ENCODE results near the gene ST6GALNAC6. TPM values are rescaled to one million over a fixed set of nuclear protein-coding genes. Genes with fewer than 3 reads are reported as not detected.
A peak's percentile ranks its signal among the peaks of the same experiment; 100 is the strongest.

The ST6GALNAC6 gene
- total RNA-seq, 1 donor from 2014 or later, result 80.0 TPM

- Mint-ChIP-seq H3K27me3 (ENCODE audit: unreplicated experiment) (peaks cover 9% of the 10 kb centered on the region), H3K4me3 (ENCODE audit: unreplicated experiment) (peak overlapping the region; percentile 68), H3K4me1 (ENCODE audit: unreplicated experiment) (peaks cover 30% of the 10 kb centered on the region), H3K9me3 (ENCODE audit: unreplicated experiment) (no peaks in the 10 kb centered on the region), H3K36me3 (ENCODE audit: low read depth, unreplicated experiment) (peaks cover 28% of the 10 kb centered on the region), H3K27ac (ENCODE audit: unreplicated experiment) (no peak overlapping the region)
- no peak for DNase-seq (ENCODE audit: low spot score)
- TF ChIP-seq, protein P1, sequence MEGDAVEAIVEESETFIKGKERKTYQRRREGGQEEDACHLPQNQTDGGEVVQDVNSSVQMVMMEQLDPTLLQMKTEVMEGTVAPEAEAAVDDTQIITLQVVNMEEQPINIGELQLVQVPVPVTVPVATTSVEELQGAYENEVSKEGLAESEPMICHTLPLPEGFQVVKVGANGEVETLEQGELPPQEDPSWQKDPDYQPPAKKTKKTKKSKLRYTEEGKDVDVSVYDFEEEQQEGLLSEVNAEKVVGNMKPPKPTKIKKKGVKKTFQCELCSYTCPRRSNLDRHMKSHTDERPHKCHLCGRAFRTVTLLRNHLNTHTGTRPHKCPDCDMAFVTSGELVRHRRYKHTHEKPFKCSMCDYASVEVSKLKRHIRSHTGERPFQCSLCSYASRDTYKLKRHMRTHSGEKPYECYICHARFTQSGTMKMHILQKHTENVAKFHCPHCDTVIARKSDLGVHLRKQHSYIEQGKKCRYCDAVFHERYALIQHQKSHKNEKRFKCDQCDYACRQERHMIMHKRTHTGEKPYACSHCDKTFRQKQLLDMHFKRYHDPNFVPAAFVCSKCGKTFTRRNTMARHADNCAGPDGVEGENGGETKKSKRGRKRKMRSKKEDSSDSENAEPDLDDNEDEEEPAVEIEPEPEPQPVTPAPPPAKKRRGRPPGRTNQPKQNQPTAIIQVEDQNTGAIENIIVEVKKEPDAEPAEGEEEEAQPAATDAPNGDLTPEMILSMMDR (IDR thresholded peaks at IDR 0.05; ENCODE audit: unreplicated experiment), result no peak
Observed at GRCh38 chr9:127886401-127886972, 12.9 kb downstream of the ST6GALNAC6 start.

DNA sequence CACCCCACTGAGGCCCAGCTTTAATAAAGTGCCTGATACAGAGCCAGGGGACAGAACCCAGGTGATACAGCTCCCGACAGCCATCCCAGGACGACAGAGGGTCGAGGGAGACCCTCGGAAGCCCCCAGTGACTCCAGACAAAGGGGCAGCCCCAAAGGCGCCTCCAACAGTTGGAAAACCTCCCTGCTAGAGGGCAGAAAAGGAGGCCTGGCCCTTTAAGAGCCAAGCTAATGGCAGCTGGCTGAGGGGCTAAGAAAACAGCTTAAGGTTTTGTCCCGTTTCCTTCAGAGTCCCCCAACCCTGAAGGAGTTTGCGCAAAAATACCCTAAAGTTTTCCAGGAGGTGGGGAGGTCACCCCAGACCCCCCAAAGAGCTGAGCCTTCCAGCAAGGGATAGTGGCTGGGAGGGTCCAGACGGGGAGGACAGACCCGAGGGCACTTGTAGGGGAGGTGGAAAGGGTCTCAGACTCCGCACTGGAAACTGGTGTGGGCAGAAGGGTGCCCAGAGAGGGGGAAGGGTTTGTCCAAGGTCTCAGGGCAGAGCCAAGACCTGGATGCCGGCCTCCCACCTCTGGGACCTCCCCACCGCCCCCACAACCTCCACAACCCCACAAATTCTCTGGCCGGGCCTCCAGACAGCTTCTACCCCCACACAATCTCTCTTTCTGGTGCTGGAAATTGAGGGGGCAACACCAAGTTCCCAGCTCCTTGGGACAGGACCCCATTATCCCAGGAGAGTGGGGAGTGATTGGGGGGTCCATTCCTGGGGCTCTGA is 13.7 kb downstream of the ST6GALNAC6 start:
- DNase-seq (ENCODE audit: low spot score), result no peak

GRCh38 chr9:127884976-127885490 is 14.4 kb downstream of the ST6GALNAC6 start:
- no peak for DNase-seq (ENCODE audit: low spot score)
- Mint-ChIP-seq H3K27ac (ENCODE audit: unreplicated experiment) (peak overlapping the region; percentile 72), H3K4me1 (ENCODE audit: unreplicated experiment) (peaks cover 34% of the 10 kb centered on the region), H3K4me3 (ENCODE audit: unreplicated experiment) (no peak overlapping the region), H3K9me3 (ENCODE audit: unreplicated experiment) (no peaks in the 10 kb centered on the region), H3K36me3 (ENCODE audit: low read depth, unreplicated experiment) (peaks cover 18% of the 10 kb centered on the region), H3K27me3 (ENCODE audit: unreplicated experiment) (peaks cover 9% of the 10 kb centered on the region)
- TF ChIP-seq, protein P1 (IDR thresholded peaks at IDR 0.05; ENCODE audit: unreplicated experiment), result no peak

More for the DNA sequence above, 13.7 kb downstream of the ST6GALNAC6 start:
- H3K9me3 Mint-ChIP-seq (ENCODE audit: unreplicated experiment), result no peaks in the 10 kb centered on the region
- peaks cover 9% of the 10 kb centered on the region for H3K27me3 Mint-ChIP-seq (ENCODE audit: unreplicated experiment)
- peaks cover 32% of the 10 kb centered on the region for H3K4me1 Mint-ChIP-seq (ENCODE audit: unreplicated experiment)
- peak overlapping the region; percentile 68 for H3K4me3 Mint-ChIP-seq (ENCODE audit: unreplicated experiment)
- TF ChIP-seq, protein P1 (IDR thresholded peaks at IDR 0.05; ENCODE audit: unreplicated experiment), result no peak
- no peak overlapping the region for H3K27ac Mint-ChIP-seq (ENCODE audit: unreplicated experiment)
- peaks cover 23% of the 10 kb centered on the region for H3K36me3 Mint-ChIP-seq (ENCODE audit: low read depth, unreplicated experiment)

DNA sequence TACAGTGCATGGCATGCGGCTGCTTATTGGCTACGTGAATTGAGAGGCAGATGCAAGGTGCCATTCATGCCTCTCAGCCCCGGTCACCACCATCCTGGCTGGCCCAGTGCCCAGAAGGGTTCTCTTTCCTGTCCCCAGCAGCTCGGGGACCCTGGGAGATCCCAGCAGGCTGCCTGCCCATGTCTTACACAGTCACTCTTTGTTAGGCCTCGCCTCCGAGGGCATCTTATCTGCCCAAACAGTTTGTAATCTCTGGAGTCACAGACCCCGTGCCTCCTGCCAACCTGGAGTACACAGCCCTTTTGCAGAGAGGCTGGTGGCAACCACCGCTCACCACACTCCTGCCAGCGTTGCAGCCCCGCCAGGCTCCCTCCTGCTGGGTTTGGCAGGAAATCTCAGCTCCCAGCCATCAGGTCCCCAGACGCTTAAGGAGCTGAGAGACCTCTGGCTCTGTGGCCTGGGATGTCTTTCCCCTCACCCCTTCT is 14.9 kb downstream of the ST6GALNAC6 start:
- Mint-ChIP-seq H3K4me3 (ENCODE audit: unreplicated experiment) (peak overlapping the region; percentile 51), H3K36me3 (ENCODE audit: low read depth, unreplicated experiment) (peaks cover 15% of the 10 kb centered on the region), H3K27ac (ENCODE audit: unreplicated experiment) (peak overlapping the region; percentile 75), H3K9me3 (ENCODE audit: unreplicated experiment) (no peaks in the 10 kb centered on the region), H3K27me3 (ENCODE audit: unreplicated experiment) (peaks cover 9% of the 10 kb centered on the region), H3K4me1 (ENCODE audit: unreplicated experiment) (peaks cover 34% of the 10 kb centered on the region)
- TF ChIP-seq, protein P1 (IDR thresholded peaks at IDR 0.05; ENCODE audit: unreplicated experiment), result no peak
- no peak for DNase-seq (ENCODE audit: low spot score)
